Spleen (tissue), 7 donors: Measurements from ENCODE around the gene SLC4A8.

ENCODE experiments used
- POLR2AphosphoS5 ChIP-seq, 3 donors: sonication (generic); formaldehyde crosslinking; IDR thresholded peaks; one replicate each; pipeline ENCODE4 v1.5.1; 2017; ENCODE audit warnings: antibody characterized with exemption in 3 of 3
- TF ChIP-seq, protein P1 (sequence below), 11 experiments: fragments of 200-600 bp in 7 of 11; fragments of 450-650 bp in 4 of 11; sonication (generic) in 4 of 11; IDR thresholded peaks in 8 of 11; conservative IDR thresholded peaks in 3 of 11; 1 replicate in 7 of 11; 2 replicates in 4 of 11; pipeline versions ENCODE4 v1.4.0 to v1.8.0; 2016 to 2021; ENCODE audit warnings: antibody characterized with exemption in 11 of 11, inconsistent platforms in 4 of 11, mild to moderate bottlenecking in 1 of 11
- donor health status: DM: no; HTN: no; CAD: no; lungs with moderate emphysema.
- donor health status: DM: no; HTN: no; CAD: no.
- donor health status: DM: no; HTN: no; CAD: no.

DNA sequence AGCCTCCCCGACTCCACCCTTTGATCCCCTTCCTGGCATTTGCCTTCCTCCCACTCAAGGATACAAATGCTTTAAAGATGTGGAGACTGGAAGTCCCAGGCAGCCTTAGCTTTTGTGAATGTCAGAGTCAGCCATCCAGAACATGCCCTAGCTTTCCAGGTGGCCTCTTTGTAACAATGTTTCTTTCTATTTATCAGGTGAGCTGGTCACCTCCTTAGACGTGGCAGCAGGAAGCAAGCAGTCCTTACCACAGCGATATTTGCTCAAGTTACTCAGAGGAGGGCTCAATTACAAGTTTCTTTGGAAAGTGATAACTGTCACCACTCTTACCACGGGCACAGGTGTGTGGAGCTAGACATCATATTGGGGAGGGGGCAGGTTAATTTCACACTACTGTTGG lies 38.3 kb upstream of the SLC4A8 start:
- TF ChIP-seq, protein P1, sequence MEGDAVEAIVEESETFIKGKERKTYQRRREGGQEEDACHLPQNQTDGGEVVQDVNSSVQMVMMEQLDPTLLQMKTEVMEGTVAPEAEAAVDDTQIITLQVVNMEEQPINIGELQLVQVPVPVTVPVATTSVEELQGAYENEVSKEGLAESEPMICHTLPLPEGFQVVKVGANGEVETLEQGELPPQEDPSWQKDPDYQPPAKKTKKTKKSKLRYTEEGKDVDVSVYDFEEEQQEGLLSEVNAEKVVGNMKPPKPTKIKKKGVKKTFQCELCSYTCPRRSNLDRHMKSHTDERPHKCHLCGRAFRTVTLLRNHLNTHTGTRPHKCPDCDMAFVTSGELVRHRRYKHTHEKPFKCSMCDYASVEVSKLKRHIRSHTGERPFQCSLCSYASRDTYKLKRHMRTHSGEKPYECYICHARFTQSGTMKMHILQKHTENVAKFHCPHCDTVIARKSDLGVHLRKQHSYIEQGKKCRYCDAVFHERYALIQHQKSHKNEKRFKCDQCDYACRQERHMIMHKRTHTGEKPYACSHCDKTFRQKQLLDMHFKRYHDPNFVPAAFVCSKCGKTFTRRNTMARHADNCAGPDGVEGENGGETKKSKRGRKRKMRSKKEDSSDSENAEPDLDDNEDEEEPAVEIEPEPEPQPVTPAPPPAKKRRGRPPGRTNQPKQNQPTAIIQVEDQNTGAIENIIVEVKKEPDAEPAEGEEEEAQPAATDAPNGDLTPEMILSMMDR (IDR thresholded peaks at IDR 0.05 in 8 of 11, conservative IDR thresholded peaks at IDR 0.05 in 3 of 11) = no peak
- TF ChIP-seq POLR2AphosphoS5 (IDR thresholded peaks at IDR 0.05) = no peak
